ENCODE data around the gene PHACTR1.

The PHACTR1 gene

DNA sequence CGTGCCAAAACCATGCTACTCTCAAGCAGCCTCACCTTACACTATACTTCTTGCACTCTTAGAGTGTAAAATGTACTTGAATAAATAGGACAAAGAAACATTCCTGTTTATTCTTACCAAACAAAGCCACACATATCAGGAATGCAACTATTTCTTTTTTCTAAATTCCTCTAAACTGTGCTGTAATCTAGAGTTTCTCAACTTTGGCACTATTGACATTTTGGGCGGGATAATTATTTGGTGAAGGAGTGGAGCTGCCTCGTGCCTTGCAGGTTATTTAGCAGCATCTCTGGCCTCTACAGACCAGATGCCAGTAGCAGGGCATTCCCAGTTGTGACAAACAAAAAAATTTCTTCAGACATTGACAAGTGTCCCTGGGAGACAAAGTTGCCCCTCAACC lies 86.9 kb downstream of the PHACTR1 start:
- no peak overlapping the region for H3K4me3 ChIP-seq (ENCODE audit: control insufficient read depth, low read depth, low read length)
- no peak for DNase-seq (ENCODE audit: low read depth)
- TF ChIP-seq, protein P1, sequence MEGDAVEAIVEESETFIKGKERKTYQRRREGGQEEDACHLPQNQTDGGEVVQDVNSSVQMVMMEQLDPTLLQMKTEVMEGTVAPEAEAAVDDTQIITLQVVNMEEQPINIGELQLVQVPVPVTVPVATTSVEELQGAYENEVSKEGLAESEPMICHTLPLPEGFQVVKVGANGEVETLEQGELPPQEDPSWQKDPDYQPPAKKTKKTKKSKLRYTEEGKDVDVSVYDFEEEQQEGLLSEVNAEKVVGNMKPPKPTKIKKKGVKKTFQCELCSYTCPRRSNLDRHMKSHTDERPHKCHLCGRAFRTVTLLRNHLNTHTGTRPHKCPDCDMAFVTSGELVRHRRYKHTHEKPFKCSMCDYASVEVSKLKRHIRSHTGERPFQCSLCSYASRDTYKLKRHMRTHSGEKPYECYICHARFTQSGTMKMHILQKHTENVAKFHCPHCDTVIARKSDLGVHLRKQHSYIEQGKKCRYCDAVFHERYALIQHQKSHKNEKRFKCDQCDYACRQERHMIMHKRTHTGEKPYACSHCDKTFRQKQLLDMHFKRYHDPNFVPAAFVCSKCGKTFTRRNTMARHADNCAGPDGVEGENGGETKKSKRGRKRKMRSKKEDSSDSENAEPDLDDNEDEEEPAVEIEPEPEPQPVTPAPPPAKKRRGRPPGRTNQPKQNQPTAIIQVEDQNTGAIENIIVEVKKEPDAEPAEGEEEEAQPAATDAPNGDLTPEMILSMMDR (IDR thresholded peaks at IDR 0.05; ENCODE audit: control insufficient read depth, insufficient read depth, low read depth, low read length, missing control alignments): no peak

GRCh38 chr6:12804952-12805645 lies 88.5 kb downstream of the PHACTR1 start:
- H3K4me3 ChIP-seq (ENCODE audit: control insufficient read depth, low read depth, low read length): no peak overlapping the region
- DNase-seq (ENCODE audit: low read depth): no peak
- TF ChIP-seq, protein P1 (IDR thresholded peaks at IDR 0.05; ENCODE audit: control insufficient read depth, insufficient read depth, low read depth, low read length, missing control alignments): no peak

GRCh38 chr6:12806136-12806535 lies 89.6 kb downstream of the PHACTR1 start:
- DNase-seq (ENCODE audit: low read depth): no peak
- TF ChIP-seq, protein P1 (IDR thresholded peaks at IDR 0.05; ENCODE audit: control insufficient read depth, insufficient read depth, low read depth, low read length, missing control alignments): no peak

DNA sequence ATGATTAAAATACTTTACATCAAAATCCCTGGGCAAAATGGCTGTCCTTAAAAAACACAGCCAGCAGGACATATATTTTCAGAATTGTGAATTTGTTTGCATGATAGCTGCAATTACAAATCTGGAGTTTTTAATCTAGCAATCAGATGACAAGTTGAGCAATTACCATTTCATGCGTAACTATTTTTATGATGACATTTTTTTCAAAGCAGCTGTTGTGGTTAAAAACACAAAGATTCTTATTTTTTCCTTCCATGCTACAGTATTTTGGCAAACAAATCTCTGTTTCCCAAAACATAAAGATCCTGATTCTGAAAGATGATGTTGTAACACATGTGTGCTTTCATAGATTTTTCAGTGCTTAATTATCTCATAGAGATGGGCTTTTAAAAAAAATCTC lies 90.2 kb downstream of the PHACTR1 start:
- TF ChIP-seq, protein P1 (IDR thresholded peaks at IDR 0.05; ENCODE audit: control insufficient read depth, insufficient read depth, low read depth, low read length, missing control alignments): no peak
- DNase-seq (ENCODE audit: low read depth): no peak
- H3K4me3 ChIP-seq (ENCODE audit: control insufficient read depth, low read depth, low read length): no peak overlapping the region

More at GRCh38 chr6:12806136-12806535, 89.6 kb downstream of the PHACTR1 start:
- no peak overlapping the region for H3K4me3 ChIP-seq (ENCODE audit: control insufficient read depth, low read depth, low read length)

- DNase-seq (ENCODE audit: low read depth): no peak
- TF ChIP-seq, protein P1 (IDR thresholded peaks at IDR 0.05; ENCODE audit: control insufficient read depth, insufficient read depth, low read depth, low read length, missing control alignments): no peak
- H3K4me3 ChIP-seq (ENCODE audit: control insufficient read depth, low read depth, low read length): no peak overlapping the region
These were observed 95.0 kb downstream of the PHACTR1 start for GRCh38 chr6:12811519-12811918.

DNA sequence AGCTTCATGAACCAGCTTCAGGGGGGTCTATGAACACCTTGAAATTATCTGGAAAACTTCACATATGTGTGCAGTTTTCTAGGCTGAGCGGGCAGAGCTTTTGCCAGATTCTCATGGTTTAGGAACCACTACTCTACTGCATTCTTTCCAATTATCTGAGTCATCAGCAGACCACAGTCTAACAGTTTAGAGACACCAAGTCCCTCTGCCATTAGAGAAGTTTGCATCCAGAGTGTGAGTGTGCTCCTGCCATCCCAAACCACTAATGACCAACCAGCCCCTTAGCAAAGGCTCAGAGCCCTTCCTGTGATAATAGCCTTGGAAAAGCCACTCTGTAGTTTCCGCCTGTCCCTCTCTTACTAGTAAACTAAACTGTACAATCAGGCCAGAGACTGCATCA lies 96.8 kb downstream of the PHACTR1 start:
- DNase-seq (ENCODE audit: low read depth): no peak
- TF ChIP-seq, protein P1 (IDR thresholded peaks at IDR 0.05; ENCODE audit: control insufficient read depth, insufficient read depth, low read depth, low read length, missing control alignments): no peak
- no peak overlapping the region for H3K4me3 ChIP-seq (ENCODE audit: control insufficient read depth, low read depth, low read length)

Data from AG09309 (cell line).